ENCODE measurements around the gene LOXL4. TPM values are rescaled to one million over a fixed set of nuclear protein-coding genes. Genes with fewer than 3 reads are reported as not detected.

LOXL4 gene
- total and polyA plus RNA-seq, 2 experiments from 2014 or later, result 32.7 to 34.4 TPM

DNA sequence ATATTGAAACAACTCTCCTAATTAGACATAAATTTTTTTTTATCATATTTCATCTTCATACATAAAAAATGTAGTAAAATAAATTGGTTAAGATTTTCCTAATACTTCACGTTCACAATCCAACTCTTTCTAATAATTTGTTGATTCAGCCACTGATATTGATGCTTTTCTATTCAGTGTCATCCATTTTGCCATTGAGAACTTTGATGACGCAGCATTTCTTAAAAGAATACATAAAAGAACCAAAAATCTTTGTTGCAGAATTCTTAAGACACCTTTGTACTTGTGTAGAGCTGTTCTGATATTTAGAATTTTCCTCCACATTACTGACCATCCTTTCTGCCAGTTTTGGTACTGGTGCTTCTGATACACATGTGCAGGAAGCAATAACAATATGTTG, 52.6 kb downstream of the LOXL4 start:
- H3K4me1 ChIP-seq (ENCODE audit: insufficient read depth), result no peaks in the 10 kb centered on the region
- no peaks in the 10 kb centered on the region for H4K20me1 ChIP-seq (ENCODE audit: insufficient read depth, poor library complexity, severe bottlenecking)
- TF ChIP-seq, protein P1, sequence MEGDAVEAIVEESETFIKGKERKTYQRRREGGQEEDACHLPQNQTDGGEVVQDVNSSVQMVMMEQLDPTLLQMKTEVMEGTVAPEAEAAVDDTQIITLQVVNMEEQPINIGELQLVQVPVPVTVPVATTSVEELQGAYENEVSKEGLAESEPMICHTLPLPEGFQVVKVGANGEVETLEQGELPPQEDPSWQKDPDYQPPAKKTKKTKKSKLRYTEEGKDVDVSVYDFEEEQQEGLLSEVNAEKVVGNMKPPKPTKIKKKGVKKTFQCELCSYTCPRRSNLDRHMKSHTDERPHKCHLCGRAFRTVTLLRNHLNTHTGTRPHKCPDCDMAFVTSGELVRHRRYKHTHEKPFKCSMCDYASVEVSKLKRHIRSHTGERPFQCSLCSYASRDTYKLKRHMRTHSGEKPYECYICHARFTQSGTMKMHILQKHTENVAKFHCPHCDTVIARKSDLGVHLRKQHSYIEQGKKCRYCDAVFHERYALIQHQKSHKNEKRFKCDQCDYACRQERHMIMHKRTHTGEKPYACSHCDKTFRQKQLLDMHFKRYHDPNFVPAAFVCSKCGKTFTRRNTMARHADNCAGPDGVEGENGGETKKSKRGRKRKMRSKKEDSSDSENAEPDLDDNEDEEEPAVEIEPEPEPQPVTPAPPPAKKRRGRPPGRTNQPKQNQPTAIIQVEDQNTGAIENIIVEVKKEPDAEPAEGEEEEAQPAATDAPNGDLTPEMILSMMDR (IDR thresholded peaks at IDR 0.05; ENCODE audit: poor library complexity), result no peak
- no peak for TF ChIP-seq EZH2 (IDR thresholded peaks at IDR 0.05; ENCODE audit: borderline replicate concordance)
- TF ChIP-seq EZH2phosphoT487 (IDR thresholded peaks at IDR 0.05; ENCODE audit: low read depth, severe bottlenecking, unreplicated experiment), result no peak
- no peak for DNase-seq (ENCODE audit: low spot score)
- H3K79me2 ChIP-seq, result peaks cover 30% of the 10 kb centered on the region
- no peaks in the 10 kb centered on the region for H3K27me3 ChIP-seq
- no peak overlapping the region for H3K4me2 ChIP-seq
- no peaks in the 10 kb centered on the region for H3K36me3 ChIP-seq (replicated peaks; ENCODE audit: insufficient read depth, low read depth)
- peaks cover 14% of the 10 kb centered on the region for H3K9me3 ChIP-seq (ENCODE audit: low read depth)
- no peaks in the 10 kb centered on the region for H3K9me2 ChIP-seq (replicated peaks; ENCODE audit: insufficient read depth)
- H3K4me3 ChIP-seq, result no peak overlapping the region
- no peak overlapping the region for H3K27ac ChIP-seq
- whole genome bisulfite sequencing (ENCODE audit: low lambda C conversion rate, missing lambda C conversion rate), result 100% methylated on average over 2 of the region's 2 CpGs
- H2AFZ ChIP-seq, result no peak overlapping the region

DNA sequence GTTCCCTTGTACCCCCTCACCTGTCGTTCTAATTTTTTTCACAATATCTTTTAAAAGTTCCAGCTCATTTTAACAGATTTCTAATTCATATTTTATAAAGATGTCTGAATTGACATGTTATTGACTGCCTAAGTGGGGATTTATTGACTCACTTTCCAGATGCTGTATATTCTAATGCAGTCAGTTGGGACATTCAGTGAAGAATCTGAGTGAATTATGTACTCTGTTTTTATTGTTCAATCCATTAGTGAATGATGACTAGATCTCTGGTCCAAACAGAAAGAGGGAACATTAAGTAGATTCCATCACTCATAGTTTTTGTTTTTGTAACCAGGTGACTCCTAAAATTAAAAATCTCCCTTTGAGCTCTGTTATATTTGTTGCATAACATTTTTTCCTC, 54.3 kb downstream of the LOXL4 start:
- Histone ChIP-seq H3K9me3 (ENCODE audit: low read depth) (peaks cover 6% of the 10 kb centered on the region), H3K27me3 (no peaks in the 10 kb centered on the region), H3K27ac (no peak overlapping the region), H3K36me3 (replicated peaks; ENCODE audit: insufficient read depth, low read depth) (no peaks in the 10 kb centered on the region), H3K4me2 (no peak overlapping the region), H3K79me2 (peaks cover 21% of the 10 kb centered on the region), H2AFZ (no peak overlapping the region), H3K9me2 (replicated peaks; ENCODE audit: insufficient read depth) (no peaks in the 10 kb centered on the region), H3K4me3 (no peak overlapping the region), H4K20me1 (ENCODE audit: insufficient read depth, poor library complexity, severe bottlenecking) (no peaks in the 10 kb centered on the region), H3K4me1 (ENCODE audit: insufficient read depth) (no peaks in the 10 kb centered on the region)
- no peak for TF ChIP-seq EZH2 (IDR thresholded peaks at IDR 0.05; ENCODE audit: borderline replicate concordance)
- TF ChIP-seq EZH2phosphoT487 (IDR thresholded peaks at IDR 0.05; ENCODE audit: low read depth, severe bottlenecking, unreplicated experiment), result no peak
- no peak for DNase-seq (ENCODE audit: low spot score)
- 97% methylated on average over 1 of the region's 1 CpG for WGBS (ENCODE audit: low lambda C conversion rate, missing lambda C conversion rate)

DNA sequence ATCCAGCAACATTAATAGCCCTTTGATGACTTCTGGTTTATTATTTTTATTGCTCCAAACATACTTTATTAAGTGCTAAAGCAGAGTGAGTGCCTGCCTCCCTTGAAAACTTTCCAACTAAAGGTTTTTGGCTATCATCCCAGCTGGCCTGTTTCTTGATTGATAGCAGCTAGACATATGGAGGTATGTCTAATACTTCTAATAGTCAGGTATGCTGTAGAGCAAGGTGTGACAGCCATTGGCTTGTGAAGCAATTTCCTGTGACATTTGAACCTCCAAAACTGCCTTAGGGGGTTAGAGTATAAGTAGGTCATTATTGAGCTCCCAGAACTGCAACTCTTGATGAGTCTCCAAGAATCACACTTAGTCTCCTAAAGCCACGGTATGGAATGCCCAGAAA, 55.8 kb downstream of the LOXL4 start:
- Histone ChIP-seq H3K36me3 (replicated peaks; ENCODE audit: insufficient read depth, low read depth) (no peaks in the 10 kb centered on the region), H3K27ac (no peak overlapping the region), H3K9me3 (ENCODE audit: low read depth) (peaks cover 4% of the 10 kb centered on the region), H4K20me1 (ENCODE audit: insufficient read depth, poor library complexity, severe bottlenecking) (no peaks in the 10 kb centered on the region), H3K4me3 (no peak overlapping the region), H3K9me2 (replicated peaks; ENCODE audit: insufficient read depth) (no peaks in the 10 kb centered on the region), H3K4me2 (no peak overlapping the region), H3K79me2 (peaks cover 15% of the 10 kb centered on the region), H3K27me3 (no peaks in the 10 kb centered on the region), H3K4me1 (ENCODE audit: insufficient read depth) (no peaks in the 10 kb centered on the region), H2AFZ (no peak overlapping the region)
- no peak for TF ChIP-seq EZH2phosphoT487 (IDR thresholded peaks at IDR 0.05; ENCODE audit: low read depth, severe bottlenecking, unreplicated experiment)
- TF ChIP-seq, protein P1 (IDR thresholded peaks at IDR 0.05; ENCODE audit: poor library complexity), result no peak
- TF ChIP-seq EZH2 (IDR thresholded peaks at IDR 0.05; ENCODE audit: borderline replicate concordance), result no peak
- DNase-seq (ENCODE audit: low spot score), result no peak
- 69% methylated on average over 1 of the region's 1 CpG for WGBS (ENCODE audit: low lambda C conversion rate, missing lambda C conversion rate)

DNA sequence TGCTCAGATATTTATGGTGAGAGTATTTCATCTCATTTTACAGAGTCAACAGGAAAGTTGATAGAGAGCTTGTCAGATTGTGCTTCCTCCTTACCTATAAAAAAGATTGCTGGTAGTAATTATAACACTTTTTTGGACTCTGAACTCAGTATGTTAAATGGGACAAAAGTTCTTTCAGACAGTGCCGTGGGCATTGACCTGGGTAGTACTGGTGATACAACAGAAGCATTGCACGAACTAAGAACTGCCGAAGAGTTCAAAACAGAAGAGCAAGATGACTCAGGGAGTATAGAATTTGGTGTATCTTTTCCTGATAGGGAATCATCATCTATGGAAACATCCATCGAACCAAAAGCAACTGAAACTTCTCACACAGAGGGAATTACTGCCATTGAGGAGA, 58.6 kb downstream of the LOXL4 start:
- 96% methylated on average over 4 of the region's 4 CpGs for WGBS (ENCODE audit: low lambda C conversion rate, missing lambda C conversion rate)
- no peaks in the 10 kb centered on the region for H3K9me3 ChIP-seq (ENCODE audit: low read depth)
- H3K9me2 ChIP-seq (replicated peaks; ENCODE audit: insufficient read depth), result no peaks in the 10 kb centered on the region

More for the DNA sequence above, 58.6 kb downstream of the LOXL4 start:
- peaks cover 10% of the 10 kb centered on the region for H3K79me2 ChIP-seq
- no peak overlapping the region for H3K27ac ChIP-seq
- TF ChIP-seq EZH2phosphoT487 (IDR thresholded peaks at IDR 0.05; ENCODE audit: low read depth, severe bottlenecking, unreplicated experiment), result no peak
- TF ChIP-seq, protein P1 (IDR thresholded peaks at IDR 0.05; ENCODE audit: poor library complexity), result no peak
- no peak for TF ChIP-seq EZH2 (IDR thresholded peaks at IDR 0.05; ENCODE audit: borderline replicate concordance)
- no peak overlapping the region for H2AFZ ChIP-seq
- no peaks in the 10 kb centered on the region for H3K36me3 ChIP-seq (replicated peaks; ENCODE audit: insufficient read depth, low read depth)
- peaks cover 4% of the 10 kb centered on the region for H4K20me1 ChIP-seq (ENCODE audit: insufficient read depth, poor library complexity, severe bottlenecking)
- no peak overlapping the region for H3K4me3 ChIP-seq
- no peak for DNase-seq (ENCODE audit: low spot score)
- H3K4me2 ChIP-seq, result no peak overlapping the region
- H3K27me3 ChIP-seq, result no peaks in the 10 kb centered on the region
- H3K4me1 ChIP-seq (ENCODE audit: insufficient read depth), result no peaks in the 10 kb centered on the region

Data from hepatocyte (in vitro differentiated cells).